ENCODE results near the gene HNRNPF.
"Not testable (repeated sequence)": the region's sequence is repeated elsewhere in the genome, so short reads cannot be mapped to it uniquely, and the experiment has no call there.

The HNRNPF gene

GRCh38 chr10:43350156-43350555 is 58.8 kb downstream of the HNRNPF start:
- no peak for DNase-seq (ENCODE audit: low read depth in 2 of 2)

- DNase-seq (ENCODE audit: low read depth in 2 of 2), result peak; percentile 63 to 80
Observed at GRCh38 chr10:43348511-43349312, 60.3 kb downstream of the HNRNPF start.

DNA sequence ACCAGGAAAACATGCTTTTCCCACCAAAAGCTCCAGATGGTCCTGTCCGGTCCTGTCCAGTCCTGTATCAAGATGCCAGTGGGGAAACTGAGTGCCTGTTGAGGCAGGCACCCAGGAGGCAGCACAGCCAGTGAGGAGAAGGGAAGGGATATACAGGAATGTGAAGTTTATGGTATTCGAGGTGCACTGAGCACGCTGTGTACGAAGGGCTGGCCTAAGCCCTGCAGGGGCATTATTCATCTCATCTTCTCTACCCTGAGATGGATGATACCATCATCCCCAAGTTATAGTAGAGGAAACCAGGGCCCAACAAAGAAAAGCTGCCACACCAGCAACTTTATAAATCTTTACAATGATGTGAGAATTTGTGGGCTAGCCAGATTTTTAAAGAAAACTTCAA is 61.0 kb downstream of the HNRNPF start:
- no peak for DNase-seq (ENCODE audit: low read depth in 2 of 2)

GRCh38 chr10:43344051-43344450 is 64.9 kb downstream of the HNRNPF start:
- DNase-seq (ENCODE audit: low read depth in 2 of 2), result no peak

DNA sequence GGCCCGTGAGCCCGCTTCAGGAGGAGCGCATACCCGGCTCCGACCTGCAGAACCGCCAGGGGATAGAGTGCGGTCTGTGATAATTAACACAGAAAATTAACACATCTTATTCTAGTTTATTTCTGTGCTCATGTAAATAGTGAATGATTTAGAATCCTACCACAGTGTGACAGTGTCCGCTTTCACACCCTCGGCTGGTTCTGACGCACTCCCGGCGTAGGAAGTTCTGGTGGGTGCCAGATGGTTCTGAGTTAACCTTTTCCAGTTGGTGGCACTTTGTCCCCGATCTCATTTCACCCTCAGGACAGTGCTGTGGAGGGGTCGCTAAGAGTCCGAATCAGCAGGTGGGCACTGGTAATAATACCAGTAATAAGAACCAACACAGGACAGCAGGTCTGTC is 65.9 kb downstream of the HNRNPF start:
- DNase-seq (ENCODE audit: low read depth in 2 of 2), result no peak

DNA sequence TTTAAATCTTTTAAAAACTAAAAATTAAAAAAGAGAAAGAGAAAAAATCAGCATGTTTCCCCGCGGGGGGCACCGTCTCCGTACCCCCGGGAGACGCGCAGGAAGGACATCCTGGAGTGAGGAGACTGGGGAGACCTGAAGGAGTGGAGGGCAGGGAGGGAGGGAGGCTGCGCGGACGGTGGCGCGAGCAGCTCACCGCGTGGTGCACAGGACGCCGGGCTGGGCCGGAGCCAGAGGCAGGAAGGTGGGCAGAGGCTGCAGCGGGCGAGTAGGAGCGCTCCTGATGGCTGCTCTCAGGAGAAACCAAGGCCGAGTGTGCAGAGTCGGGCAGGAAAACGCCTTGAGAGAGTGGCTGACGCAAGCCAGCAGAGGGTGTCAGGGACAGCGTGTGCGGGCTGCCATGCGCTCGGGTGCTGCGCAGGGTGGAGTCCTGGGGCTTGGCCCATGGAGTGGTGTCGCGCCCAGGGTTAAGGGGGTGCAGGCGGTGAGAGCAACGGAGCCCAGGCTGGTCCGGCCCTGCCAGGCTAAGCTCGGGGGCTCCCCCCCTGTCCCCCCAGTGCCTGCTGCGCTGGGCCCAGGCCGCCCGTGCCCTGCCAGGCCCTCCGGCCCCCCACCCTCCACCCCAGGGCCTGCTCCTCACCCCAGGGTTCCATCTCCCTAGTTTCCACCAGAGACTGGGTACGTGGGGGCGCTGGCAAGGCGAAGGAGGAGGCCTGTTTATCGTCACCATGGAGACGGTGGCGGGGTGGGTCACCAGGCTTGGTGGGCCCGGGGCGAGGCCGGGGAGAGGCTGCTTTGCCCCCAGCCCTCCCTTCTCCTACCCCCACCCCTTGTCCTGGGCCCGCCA is 66.5 kb downstream of the HNRNPF start:
- no peak for DNase-seq (ENCODE audit: low read depth in 2 of 2)

- DNase-seq (ENCODE audit: low read depth in 2 of 2), result no peak
Observed at GRCh38 chr10:43341450-43341849, 67.5 kb downstream of the HNRNPF start.

DNA sequence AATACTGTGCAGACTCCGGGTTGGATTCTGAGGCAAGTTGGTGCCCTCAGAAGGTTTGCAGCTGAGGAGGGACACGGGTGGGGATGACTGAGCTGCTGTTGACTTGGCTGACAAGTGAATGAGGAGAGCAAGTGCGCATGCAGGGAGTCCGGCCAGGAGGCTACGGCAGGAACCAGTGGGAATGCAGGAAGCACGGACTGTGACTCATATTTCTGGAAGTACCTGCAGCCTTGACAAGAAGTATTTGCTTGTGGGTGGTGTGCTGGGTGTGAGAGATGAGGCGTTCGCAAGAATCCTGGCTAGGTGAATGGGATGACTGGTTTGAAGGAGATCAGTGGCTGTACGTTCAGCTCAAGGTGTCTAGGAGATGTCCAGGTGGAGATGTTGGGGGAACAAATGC is 68.4 kb downstream of the HNRNPF start:
- no peak for DNase-seq (ENCODE audit: low read depth in 2 of 2)

DNA sequence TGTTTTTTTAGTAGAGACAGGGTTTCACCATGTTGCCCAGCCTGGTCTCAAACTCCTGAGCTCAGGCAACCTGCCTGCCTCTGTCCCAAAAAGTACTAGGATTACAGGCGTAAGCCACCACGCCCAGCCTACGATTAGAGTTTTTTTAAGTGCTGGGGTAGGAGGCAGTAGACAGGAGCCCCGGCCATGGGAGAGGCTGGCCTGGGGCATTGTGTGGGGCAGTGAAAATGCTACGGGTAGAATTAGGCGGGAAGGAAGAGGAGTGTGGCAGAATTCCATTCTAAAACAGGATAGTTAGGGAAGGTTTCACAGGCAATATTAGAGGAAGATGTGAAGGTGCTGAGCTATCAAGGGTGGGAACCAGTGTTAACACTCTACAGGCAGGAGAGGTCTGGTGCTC is 68.9 kb downstream of the HNRNPF start:
- no peak for DNase-seq (ENCODE audit: low read depth in 2 of 2)

- DNase-seq (ENCODE audit: low read depth in 2 of 2), result no peak
Observed at GRCh38 chr10:43339136-43339535, 69.8 kb downstream of the HNRNPF start.

- DNase-seq (ENCODE audit: low read depth in 2 of 2), result no peak
Observed at GRCh38 chr10:43338117-43338516, 70.9 kb downstream of the HNRNPF start.

DNA sequence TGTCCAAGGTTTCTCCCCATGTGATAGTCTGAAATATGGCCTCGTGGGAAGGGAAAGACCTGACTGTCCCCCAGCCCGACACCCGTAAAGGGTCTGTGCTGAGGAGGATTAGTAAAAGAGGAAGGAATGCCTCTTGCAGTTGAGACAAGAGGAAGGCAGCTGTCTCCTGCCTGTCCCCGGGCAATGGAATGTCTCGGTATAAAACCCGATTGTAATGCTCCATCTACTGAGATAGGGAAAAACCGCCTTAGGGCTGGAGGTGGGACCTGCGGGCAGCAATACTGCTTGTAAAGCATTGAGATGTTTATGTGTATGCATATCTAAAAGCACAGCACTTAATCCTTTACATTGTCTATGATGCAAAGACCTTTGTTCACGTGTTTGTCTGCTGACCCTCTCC is 71.5 kb downstream of the HNRNPF start:
- not testable (repeated sequence) for DNase-seq (ENCODE audit: low read depth in 2 of 2)

DNA sequence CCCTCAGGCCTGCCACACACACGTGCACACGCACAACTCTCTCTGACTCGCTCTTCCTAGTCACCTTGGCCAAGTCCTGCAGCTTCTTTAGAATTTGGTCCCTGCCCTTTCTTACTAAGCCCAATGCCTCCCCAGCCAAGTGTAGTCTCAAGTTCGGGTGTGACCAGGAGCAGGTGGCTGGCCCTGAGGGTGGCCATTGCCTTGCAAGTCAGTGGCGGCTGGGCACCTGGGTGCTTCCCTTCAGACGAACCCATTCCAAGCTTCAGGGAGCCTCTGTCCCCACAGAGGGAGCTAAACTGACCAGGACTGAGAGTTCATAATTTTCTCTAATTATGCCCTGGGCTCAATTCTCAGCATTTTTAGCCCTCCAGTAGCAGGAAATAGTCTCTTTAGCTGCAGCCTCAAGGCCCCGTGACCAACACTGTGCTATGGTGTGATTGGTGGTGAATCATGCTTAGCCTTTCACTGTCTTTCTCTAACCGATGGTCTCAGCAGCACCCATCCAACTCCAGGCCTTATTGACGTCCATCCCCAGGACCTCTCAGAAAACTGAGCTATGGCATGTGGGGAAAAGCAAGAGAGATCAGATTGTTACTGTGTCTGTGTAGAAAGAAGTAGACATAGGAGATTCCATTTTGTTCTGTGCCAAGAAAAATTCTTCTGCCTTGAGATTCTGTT is 72.2 kb downstream of the HNRNPF start:
- DNase-seq (ENCODE audit: low read depth in 2 of 2), result no peak

DNA sequence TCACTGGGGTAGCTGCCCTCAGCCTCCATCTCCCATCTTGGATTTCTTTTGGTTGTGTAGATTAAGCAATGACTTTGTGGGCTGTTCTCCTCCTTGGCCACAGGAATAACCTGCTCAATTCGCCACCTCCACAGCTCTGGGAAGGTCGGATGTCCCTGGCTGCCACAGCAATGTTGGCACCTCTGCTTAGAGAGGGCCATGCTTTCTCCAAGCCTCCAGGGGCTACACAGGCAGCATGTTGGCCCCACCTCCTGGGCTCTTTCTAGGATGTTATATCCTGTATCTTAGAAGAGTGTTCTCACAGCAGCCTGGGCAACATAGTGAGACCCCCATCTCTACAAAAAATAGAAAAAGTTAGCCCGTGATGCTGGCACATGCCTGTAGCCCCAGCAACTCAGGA is 72.9 kb downstream of the HNRNPF start:
- DNase-seq (ENCODE audit: low read depth in 2 of 2), result no peak
